GM12873 (cell line): ENCODE results near the gene VPREB3.

ENCODE experiments used
- CTCF ChIP-seq: IDR thresholded peaks from 2 replicates; pipeline ENCODE4 v1.5.1; 2012; ENCODE audit warnings: low read depth, mild to moderate bottlenecking, moderate library complexity, low read length, control low read depth; ENCODE audit not compliant: insufficient read depth; ENCODE audit errors: missing control alignments

The VPREB3 gene

GRCh38 chr22:23781511-23782183 is 27.4 kb upstream of the VPREB3 start:
- TF ChIP-seq CTCF, result no peak

DNA sequence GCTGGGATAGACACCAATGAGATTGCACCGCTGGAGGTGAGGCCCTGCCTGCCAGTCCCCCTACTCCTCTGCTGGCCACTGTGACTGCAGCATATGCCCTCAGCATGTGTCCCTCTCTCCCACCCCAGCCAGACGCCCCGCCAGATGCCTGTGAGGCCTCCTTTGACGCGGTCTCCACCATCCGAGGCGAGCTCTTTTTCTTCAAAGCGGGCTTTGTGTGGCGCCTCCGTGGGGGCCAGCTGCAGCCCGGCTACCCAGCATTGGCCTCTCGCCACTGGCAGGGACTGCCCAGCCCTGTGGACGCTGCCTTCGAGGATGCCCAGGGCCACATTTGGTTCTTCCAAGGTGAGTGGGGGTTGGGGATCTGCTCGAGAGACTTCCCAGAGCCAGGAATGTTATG is 26.8 kb upstream of the VPREB3 start:
- no peak for TF ChIP-seq CTCF

DNA sequence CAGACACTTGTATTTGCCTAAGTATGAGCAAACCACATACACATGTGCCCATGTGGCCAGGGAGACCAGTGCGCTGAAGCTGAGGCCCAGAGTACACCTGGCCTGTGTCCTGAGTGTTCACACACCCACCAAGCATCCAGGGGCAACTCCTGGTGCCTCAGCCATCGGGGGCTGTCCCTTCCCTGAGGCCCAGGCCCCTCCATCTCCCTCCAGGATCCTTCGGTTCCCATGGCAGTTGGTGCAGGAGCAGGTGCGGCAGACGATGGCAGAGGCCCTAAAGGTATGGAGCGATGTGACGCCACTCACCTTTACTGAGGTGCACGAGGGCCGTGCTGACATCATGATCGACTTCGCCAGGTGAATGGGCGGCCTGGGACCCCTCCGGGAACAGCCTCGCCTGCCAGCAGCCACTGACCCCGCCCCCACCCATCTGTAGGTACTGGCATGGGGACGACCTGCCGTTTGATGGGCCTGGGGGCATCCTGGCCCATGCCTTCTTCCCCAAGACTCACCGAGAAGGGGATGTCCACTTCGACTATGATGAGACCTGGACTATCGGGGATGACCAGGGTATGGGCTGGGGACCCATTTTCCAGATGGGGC is 26.0 kb upstream of the VPREB3 start:
- TF ChIP-seq CTCF, result no peak

GRCh38 chr22:23779731-23780130 is 25.5 kb upstream of the VPREB3 start:
- no peak for TF ChIP-seq CTCF

GRCh38 chr22:23779083-23779482 is 24.9 kb upstream of the VPREB3 start:
- TF ChIP-seq CTCF, result no peak

- no peak for TF ChIP-seq CTCF
Measured at GRCh38 chr22:23778577-23778900, 24.3 kb upstream of the VPREB3 start.

- TF ChIP-seq CTCF, result no peak
Measured at GRCh38 chr22:23777776-23778576, 23.8 kb upstream of the VPREB3 start.
